OCI-LY1 (cell line): ENCODE measurements around the gene REV3L.

ENCODE experiments used
- H2AFZ ChIP-seq: fragments of 200-600 bp; sonication (generic), shearing (Covaris generic); 2 replicates; pipeline ENCODE4 v1.6.0; 2014; ENCODE audit warnings: antibody characterized with exemption, mild to moderate bottlenecking, low read length
- H3F3A ChIP-seq: fragments of 200-600 bp; sonication (generic), shearing (Covaris generic); 2 replicates; pipeline ENCODE4 v1.6.0; 2014; ENCODE audit warnings: mild to moderate bottlenecking, antibody characterized with exemption, low read length, moderate library complexity; ENCODE audit not compliant: insufficient read depth
- H3K27ac ChIP-seq: fragments of 200-600 bp; sonication (generic); 2 replicates; pipeline ENCODE4 v1.5.1; 2014; ENCODE audit warnings: low read length, mixed run types, mild to moderate bottlenecking, low read depth; ENCODE audit not compliant: poor library complexity, severe bottlenecking
- H3K27me3 ChIP-seq: fragments of 200-600 bp; sonication (generic); 2 replicates; pipeline ENCODE4 v1.6.0; 2014; ENCODE audit warnings: antibody characterized with exemption, mild to moderate bottlenecking, low read length, moderate library complexity; ENCODE audit not compliant: insufficient read depth
- H3K36me3 ChIP-seq: fragments of 200-600 bp; sonication (generic); 2 replicates; pipeline ENCODE4 v1.6.1; 2014; ENCODE audit warnings: mild to moderate bottlenecking, antibody characterized with exemption, low read length, moderate library complexity, mixed read lengths; ENCODE audit not compliant: insufficient read depth
- H3K4me1 ChIP-seq: fragments of 200-600 bp; sonication (generic); 2 replicates; pipeline ENCODE4 v1.5.1; 2014; ENCODE audit warnings: mild to moderate bottlenecking, low read length, moderate library complexity; ENCODE audit not compliant: insufficient read depth, severe bottlenecking
- H3K4me2 ChIP-seq: fragments of 200-600 bp; sonication (generic), shearing (Covaris generic); 2 replicates; pipeline ENCODE4 v1.6.1; 2014; ENCODE audit warnings: low read length
- H3K4me3 ChIP-seq: fragments of 200-600 bp; sonication (generic); 2 replicates; pipeline ENCODE4 v1.5.1; 2014; ENCODE audit warnings: low read length, low read depth, mild to moderate bottlenecking, mixed read lengths; ENCODE audit not compliant: poor library complexity, severe bottlenecking
- H3K79me2 ChIP-seq: fragments of 200-600 bp; shearing (Covaris generic); 2 replicates; pipeline ENCODE4 v1.6.1; 2016; ENCODE audit warnings: mixed run types, low read length, mixed read lengths; ENCODE audit not compliant: insufficient read depth
- H3K9ac ChIP-seq: fragments of 200-600 bp; sonication (generic), shearing (Covaris generic); 2 replicates; pipeline ENCODE4 v1.6.1; 2014; ENCODE audit warnings: mild to moderate bottlenecking, low read length, mixed read lengths
- H3K9me2 ChIP-seq: fragments of 200-600 bp; sonication (generic), shearing (Covaris generic); 2 replicates; pipeline ENCODE4 v1.6.1; 2014; ENCODE audit warnings: low read depth, mild to moderate bottlenecking, low read length, mixed read lengths
- H3K9me3 ChIP-seq: fragments of 200-600 bp; shearing (Covaris generic); 2 replicates; pipeline ENCODE4 v1.6.1; 2014; ENCODE audit warnings: low read length, mixed read lengths
- H4K20me1 ChIP-seq: fragments of 200-600 bp; sonication (generic), shearing (Covaris generic); 2 replicates; pipeline ENCODE4 v1.6.0; 2016; ENCODE audit warnings: mild to moderate bottlenecking, low read length; ENCODE audit not compliant: insufficient read depth
- EZH2 ChIP-seq: fragments of 200-600 bp; sonication (generic), shearing (Covaris generic); IDR thresholded peaks from 2 replicates; pipeline ENCODE4 v1.8.0; 2017; ENCODE audit warnings: borderline replicate concordance, mixed run types, mild to moderate bottlenecking, antibody characterized with exemption, low read length, moderate library complexity, mixed read lengths
- TF ChIP-seq, protein P1 (sequence below): fragments of 200-600 bp; sonication (generic), shearing (Covaris generic); IDR thresholded peaks from 2 replicates; pipeline ENCODE4 v1.5.1; 2017; ENCODE audit warnings: mild to moderate bottlenecking, antibody characterized with exemption, low read length, moderate library complexity, mixed read lengths

Gene REV3L

DNA sequence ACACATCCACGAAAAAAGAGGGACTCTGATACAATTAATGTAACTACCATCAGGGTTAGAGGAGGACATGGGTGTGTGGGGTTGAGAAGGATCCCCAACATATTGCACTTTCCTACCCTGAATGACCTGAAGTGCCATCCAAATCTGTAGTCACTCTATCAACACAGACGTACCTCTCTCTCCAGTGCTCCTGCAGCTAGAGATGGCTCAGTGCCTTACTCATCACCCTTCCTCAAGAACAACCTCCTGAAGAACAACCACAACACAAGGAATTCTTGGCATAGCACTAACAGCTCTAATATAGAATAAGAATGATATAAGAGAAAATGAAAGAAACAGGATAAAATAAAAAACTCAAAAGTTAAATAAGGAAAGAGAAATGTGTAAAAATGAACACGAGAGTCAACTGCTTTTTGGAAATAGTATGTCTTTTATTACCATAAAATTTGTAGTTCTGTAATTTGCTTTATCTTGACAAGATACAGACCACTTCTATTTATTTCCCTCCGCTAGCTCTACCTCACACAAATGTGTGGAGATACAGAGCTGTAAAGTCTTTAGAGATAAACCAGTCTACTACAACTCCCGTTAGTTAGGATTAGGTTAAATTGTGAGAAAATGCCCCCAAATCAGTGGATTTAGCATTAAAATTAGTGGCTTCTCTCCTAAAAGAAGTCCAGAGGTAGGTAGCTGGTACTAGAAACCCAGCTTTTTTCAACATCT is 63.9 kb downstream of the REV3L start:
- Histone ChIP-seq H3K4me2 (no peak overlapping the region), H4K20me1 (no peaks in the 10 kb centered on the region; the same call in 1 of the 2 replicates), H3K9ac (no peak overlapping the region), H3K79me2 (peaks cover 68% of the 10 kb centered on the region), H3K36me3 (peaks cover 22% of the 10 kb centered on the region), H3K4me1 (no peaks in the 10 kb centered on the region), H3K4me3 (no peak overlapping the region), H3K27ac (no peak overlapping the region), H3K9me3 (0 out of 2 replicates have a peak, but pooled peaks cover 2% of the 10 kb centered on the region), H3F3A (no peaks in the 10 kb centered on the region), H3K9me2 (no peaks in the 10 kb centered on the region), H2AFZ (no peak overlapping the region), H3K27me3 (no peaks in the 10 kb centered on the region)
- no peak for TF ChIP-seq EZH2
- TF ChIP-seq, protein P1, sequence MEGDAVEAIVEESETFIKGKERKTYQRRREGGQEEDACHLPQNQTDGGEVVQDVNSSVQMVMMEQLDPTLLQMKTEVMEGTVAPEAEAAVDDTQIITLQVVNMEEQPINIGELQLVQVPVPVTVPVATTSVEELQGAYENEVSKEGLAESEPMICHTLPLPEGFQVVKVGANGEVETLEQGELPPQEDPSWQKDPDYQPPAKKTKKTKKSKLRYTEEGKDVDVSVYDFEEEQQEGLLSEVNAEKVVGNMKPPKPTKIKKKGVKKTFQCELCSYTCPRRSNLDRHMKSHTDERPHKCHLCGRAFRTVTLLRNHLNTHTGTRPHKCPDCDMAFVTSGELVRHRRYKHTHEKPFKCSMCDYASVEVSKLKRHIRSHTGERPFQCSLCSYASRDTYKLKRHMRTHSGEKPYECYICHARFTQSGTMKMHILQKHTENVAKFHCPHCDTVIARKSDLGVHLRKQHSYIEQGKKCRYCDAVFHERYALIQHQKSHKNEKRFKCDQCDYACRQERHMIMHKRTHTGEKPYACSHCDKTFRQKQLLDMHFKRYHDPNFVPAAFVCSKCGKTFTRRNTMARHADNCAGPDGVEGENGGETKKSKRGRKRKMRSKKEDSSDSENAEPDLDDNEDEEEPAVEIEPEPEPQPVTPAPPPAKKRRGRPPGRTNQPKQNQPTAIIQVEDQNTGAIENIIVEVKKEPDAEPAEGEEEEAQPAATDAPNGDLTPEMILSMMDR = no peak

DNA sequence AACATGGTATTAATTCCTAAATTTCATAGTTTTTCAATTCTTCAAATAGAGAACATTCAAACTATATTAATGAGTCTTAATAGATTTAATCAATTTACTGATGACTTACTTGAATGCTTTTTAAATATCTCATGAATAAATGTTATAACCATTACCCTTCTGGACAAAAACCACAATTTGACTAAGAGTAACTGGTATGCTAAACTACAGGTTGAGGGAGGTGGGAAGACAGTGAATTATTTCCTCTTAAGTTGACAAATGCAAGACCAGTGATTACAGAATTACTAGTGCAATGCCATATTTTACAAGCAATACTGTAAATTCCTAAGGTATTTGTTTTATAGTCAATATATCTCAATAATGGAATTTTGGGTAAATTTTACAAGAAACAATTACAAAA is 65.1 kb downstream of the REV3L start:
- H3K9me2 ChIP-seq = no peaks in the 10 kb centered on the region
- peaks cover 30% of the 10 kb centered on the region for H3K36me3 ChIP-seq
- H3K4me3 ChIP-seq = no peak overlapping the region
- no peak overlapping the region for H3K4me2 ChIP-seq
- no peak overlapping the region for H3K9ac ChIP-seq
- H3F3A ChIP-seq = no peaks in the 10 kb centered on the region
- no peak overlapping the region for H2AFZ ChIP-seq
- no peaks in the 10 kb centered on the region for H3K4me1 ChIP-seq
- TF ChIP-seq, protein P1 = no peak
- TF ChIP-seq EZH2 = no peak
- no peaks in the 10 kb centered on the region for H3K27me3 ChIP-seq
- H4K20me1 ChIP-seq = no peaks in the 10 kb centered on the region; the same call in 1 of the 2 replicates
- H3K27ac ChIP-seq = no peak overlapping the region
- H3K79me2 ChIP-seq = peaks cover 56% of the 10 kb centered on the region
- 0 out of 2 replicates have a peak, but pooled peaks cover 1% of the 10 kb centered on the region for H3K9me3 ChIP-seq

DNA sequence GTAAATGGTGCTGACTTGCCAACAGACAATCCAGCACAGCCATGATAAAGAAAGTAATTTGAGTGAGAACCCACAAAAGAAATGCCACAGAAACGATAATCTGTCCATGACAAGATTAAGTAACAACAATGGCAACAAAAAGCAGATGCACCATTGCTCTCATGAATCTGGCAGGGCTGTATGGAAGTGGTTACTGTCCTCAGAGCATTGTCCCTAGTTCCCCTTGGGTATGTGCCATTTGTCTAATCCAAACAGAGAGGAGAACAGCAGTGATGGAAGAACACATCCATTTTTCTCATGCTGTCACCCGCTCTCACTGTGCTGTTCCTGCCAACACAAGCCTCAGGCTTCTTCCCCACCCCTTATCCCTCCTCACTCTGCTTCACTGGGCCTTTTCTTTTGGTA is 65.8 kb downstream of the REV3L start:
- Histone ChIP-seq H4K20me1 (no peaks in the 10 kb centered on the region), H3K4me2 (no peak overlapping the region), H3K27me3 (no peaks in the 10 kb centered on the region), H3K9me2 (no peaks in the 10 kb centered on the region), H3K36me3 (peaks cover 32% of the 10 kb centered on the region), H3K9me3 (no peaks in the 10 kb centered on the region), H3K4me1 (no peaks in the 10 kb centered on the region), H3K9ac (no peak overlapping the region), H3K4me3 (no peak overlapping the region), H3K27ac (no peak overlapping the region), H3K79me2 (peaks cover 51% of the 10 kb centered on the region), H3F3A (no peaks in the 10 kb centered on the region), H2AFZ (no peak overlapping the region)
- no peak for TF ChIP-seq EZH2
- TF ChIP-seq, protein P1 = no peak
